Activated CD4-positive, alpha-beta T cell treated with anti-CD3 and anti-CD28 coated beads, Interleukin-2, amount 50 U/mL, for 16 hours (primary cell): ENCODE results near the gene MANEAL.
"Not testable (repeated sequence)": the region's sequence is repeated elsewhere in the genome, so short reads cannot be mapped to it uniquely, and the experiment has no call there.

Experiments
- DNase-seq: peaks from one replicate; pipeline ENCODE4 v3.0.0-alpha.2; 2020

The MANEAL gene

GRCh38 chr1:37793773-37794371 lies at the start of gene MANEAL:
Gene MANEAL, plus strand, starts transcription at chr1:37793847. Its CDS starts 336 bp downstream, at chr1:37794183.
- DNase-seq, result peak; percentile 28

GRCh38 chr1:37746806-37747205 lies 46.8 kb upstream of the MANEAL start:
- DNase-seq, result no peak

GRCh38 chr1:37748565-37748964 lies 45.1 kb upstream of the MANEAL start:
- DNase-seq, result no peak

GRCh38 chr1:37752213-37752582 lies 41.4 kb upstream of the MANEAL start:
- DNase-seq, result no peak

GRCh38 chr1:37752583-37753471 lies 40.8 kb upstream of the MANEAL start:
- peak; percentile 46 for DNase-seq

GRCh38 chr1:37753473-37754321 lies 40.0 kb upstream of the MANEAL start:
- no peak for DNase-seq

GRCh38 chr1:37755290-37755689 lies 38.4 kb upstream of the MANEAL start:
- DNase-seq, result peak; percentile 79

- no peak for DNase-seq
Measured at GRCh38 chr1:37755951-37756560, 37.6 kb upstream of the MANEAL start.

GRCh38 chr1:37759451-37759850 lies 34.2 kb upstream of the MANEAL start:
- DNase-seq, result no peak

GRCh38 chr1:37761416-37762095 lies 32.1 kb upstream of the MANEAL start:
- no peak for DNase-seq

- DNase-seq, result no peak
Measured at GRCh38 chr1:37762516-37762915, 31.1 kb upstream of the MANEAL start.

GRCh38 chr1:37763791-37764413 lies 29.7 kb upstream of the MANEAL start:
- DNase-seq, result no peak

GRCh38 chr1:37764414-37764825 lies 29.2 kb upstream of the MANEAL start:
- peak; percentile 40 for DNase-seq

- DNase-seq, result no peak
Measured at GRCh38 chr1:37764888-37765441, 28.7 kb upstream of the MANEAL start, which contains the start of gene EPHA10. Gene EPHA10, minus strand, starts transcription at chr1:37765120. Its CDS starts 54 bp downstream, at chr1:37765066.

GRCh38 chr1:37765916-37766664 lies 27.6 kb upstream of the MANEAL start:
- peak; percentile 20 for DNase-seq

GRCh38 chr1:37767488-37767887 lies 26.2 kb upstream of the MANEAL start:
- DNase-seq, result no peak

GRCh38 chr1:37771440-37771839 lies 22.2 kb upstream of the MANEAL start:
- not testable (repeated sequence) for DNase-seq

GRCh38 chr1:37776946-37777516 lies 16.6 kb upstream of the MANEAL start:
- DNase-seq, result no peak

GRCh38 chr1:37778654-37779053 lies 15.0 kb upstream of the MANEAL start:
- DNase-seq, result no peak

GRCh38 chr1:37782491-37782890 lies 11.2 kb upstream of the MANEAL start:
- DNase-seq, result no peak
